HepG2 (cell line): ENCODE results near the gene MLYCD. TPM values are rescaled to one million over a fixed set of nuclear protein-coding genes. Genes with fewer than 3 reads are reported as not detected.
A peak's percentile ranks its signal among the peaks of the same experiment; 100 is the strongest.

Experiments
- ATF5 ChIP-seq: sonication (generic); formaldehyde crosslinking; IDR thresholded peaks from 2 replicates; pipeline ENCODE4 v1.4.0; 2020; ENCODE audit warnings: mild to moderate bottlenecking, low read depth, missing genetic modification reagents
- DMAP1 ChIP-seq: IDR thresholded peaks from 2 replicates; pipeline ENCODE4 v1.6.1; 2016
- EP300 ChIP-seq, 3 experiments: sonication (generic) in 1 of 3; formaldehyde crosslinking in 1 of 3; IDR thresholded peaks; 2 replicates each; pipeline versions ENCODE4 v1.5.1 to v1.6.1; 2011 to 2020; ENCODE audit warnings: low read depth in 2 of 3, low read length in 2 of 3, borderline replicate concordance in 1 of 3, improper control_type of control experiment in 1 of 3, mild to moderate bottlenecking in 1 of 3, missing genetic modification reagents in 1 of 3, moderate library complexity in 1 of 3
- FOXO4 ChIP-seq: sonication (generic); formaldehyde crosslinking; conservative IDR thresholded peaks from 2 replicates; pipeline ENCODE4 v1.8.1; 2023; ENCODE audit warnings: missing genetic modification reagents
- IRF9 ChIP-seq: sonication (generic); formaldehyde crosslinking; IDR thresholded peaks from 2 replicates; pipeline ENCODE4 v1.8.0; 2022; ENCODE audit warnings: missing genetic modification reagents, mild to moderate bottlenecking, borderline replicate concordance
- KAT8 ChIP-seq: IDR thresholded peaks from 2 replicates; pipeline ENCODE4 v1.6.1; 2016; ENCODE audit warnings: missing genetic modification reagents, missing compliant biosample characterization
- MED13 ChIP-seq: sonication (generic); formaldehyde crosslinking; IDR thresholded peaks from 2 replicates; pipeline ENCODE4 v1.5.0; 2020; ENCODE audit warnings: missing genetic modification reagents
- MIER2 ChIP-seq: IDR thresholded peaks from 2 replicates; pipeline ENCODE4 v1.6.1; 2016; ENCODE audit warnings: missing biosample characterization, missing genetic modification reagents
- NFKB2 ChIP-seq: sonication (generic); formaldehyde crosslinking; IDR thresholded peaks from 2 replicates; pipeline ENCODE4 v1.4.0; 2020; ENCODE audit warnings: missing genetic modification reagents, borderline replicate concordance
- PCBP1 ChIP-seq: fragments of 200-400 bp; formaldehyde crosslinking; IDR thresholded peaks from 2 replicates; pipeline ENCODE4 v1.6.1; 2017; ENCODE audit warnings: mild to moderate bottlenecking, low read depth, low read length, borderline replicate concordance
- SIX1 ChIP-seq: sonication (generic); formaldehyde crosslinking; IDR thresholded peaks from 2 replicates; pipeline ENCODE4 v1.4.0; 2020; ENCODE audit warnings: missing genetic modification reagents, borderline replicate concordance
- THAP7 ChIP-seq: sonication (generic); formaldehyde crosslinking; IDR thresholded peaks from 2 replicates; pipeline ENCODE4 v1.8.1; 2023; ENCODE audit warnings: mild to moderate bottlenecking, missing genetic modification reagents
- TMF1 ChIP-seq: sonication (generic); formaldehyde crosslinking; IDR thresholded peaks from 2 replicates; pipeline ENCODE4 v1.8.1; 2022; ENCODE audit warnings: low read depth, missing genetic modification reagents
- ZFP82 ChIP-seq: sonication (generic); formaldehyde crosslinking; IDR thresholded peaks from 2 replicates; pipeline ENCODE4 v1.5.1; 2020; ENCODE audit warnings: mild to moderate bottlenecking, missing genetic modification reagents, borderline replicate concordance
- ZFY ChIP-seq: sonication (generic); formaldehyde crosslinking; IDR thresholded peaks from 2 replicates; pipeline ENCODE4 v1.4.0; 2020; ENCODE audit warnings: missing genetic modification reagents
- ZNF143 ChIP-seq: sonication (generic); formaldehyde crosslinking; IDR thresholded peaks from 2 replicates; pipeline ENCODE4 v1.4.0; 2020; ENCODE audit warnings: missing genetic modification reagents
- ZNF251 ChIP-seq: sonication (generic); formaldehyde crosslinking; IDR thresholded peaks from 2 replicates; pipeline ENCODE4 v1.9.0; 2021; ENCODE audit warnings: mild to moderate bottlenecking, missing genetic modification reagents
- ZNF317 ChIP-seq: sonication (generic); formaldehyde crosslinking; IDR thresholded peaks from 2 replicates; pipeline ENCODE4 v1.5.0; 2020; ENCODE audit warnings: mild to moderate bottlenecking, missing genetic modification reagents
- ZNF660 ChIP-seq: sonication (generic); formaldehyde crosslinking; IDR thresholded peaks from 2 replicates; pipeline ENCODE4 v1.5.1; 2020; ENCODE audit warnings: mild to moderate bottlenecking, low read depth, missing genetic modification reagents, borderline replicate concordance
- ZNF724P ChIP-seq: sonication (generic); formaldehyde crosslinking; IDR thresholded peaks from 2 replicates; pipeline ENCODE4 v1.8.0; 2022; ENCODE audit warnings: missing genetic modification reagents, borderline replicate concordance
- ZNF784 ChIP-seq: sonication (generic); formaldehyde crosslinking; IDR thresholded peaks from 2 replicates; pipeline ENCODE4 v1.5.1; 2020; ENCODE audit warnings: missing genetic modification reagents, mild to moderate bottlenecking, borderline replicate concordance
- ZSCAN31 ChIP-seq: sonication (generic); formaldehyde crosslinking; IDR thresholded peaks from 2 replicates; pipeline ENCODE4 v1.5.0; 2020; ENCODE audit warnings: low read depth, mild to moderate bottlenecking, missing genetic modification reagents
- ZUFSP ChIP-seq: sonication (generic); formaldehyde crosslinking; IDR thresholded peaks from 2 replicates; pipeline ENCODE4 v1.9.0; 2021; ENCODE audit warnings: missing genetic modification reagents, mild to moderate bottlenecking, borderline replicate concordance
- polyA plus RNA-seq, 8 experiments: library from polyadenylated mRNA; depleted of rRNA in 3 of 8; stranded (reverse) in 7 of 8; unstranded in 1 of 8; fragments of >200 nt; fragmentation: Illumina TruSeq in 4 of 8; extraction: Trizol in 4 of 8; gene quantifications; 2 replicates each; pipeline versions ENCODE4 v1.2.1 to v1.2.3, GENCODE V29; 2011 to 2016; ENCODE audit warnings: low read depth in 4 of 8, missing spikeins in 1 of 8, mixed read lengths in 1 of 8; ENCODE audit not compliant: insufficient read depth in 1 of 8
- total RNA-seq, 5 experiments: library from RNA; depleted of rRNA; stranded (reverse); fragments of >200 nt; fragmentation: Illumina TruSeq; extraction: Trizol; gene quantifications; 2 replicates each; pipeline ENCODE4 v1.2.3, GENCODE V29; 2016; ENCODE audit warnings: low read depth in 1 of 5

Gene MLYCD
- total and polyA plus RNA-seq, 2 of the 13 experiments (the other 11 are each of a cell fraction or from before 2014, with no cell fraction given) = 1.8 to 4.0 TPM

- TF ChIP-seq ZNF143 (no peak), THAP7 (CRISPR knock-in tag) (no peak), ZFY (no peak), ATF5 (CRISPR knock-in tag) (no peak), PCBP1 (no peak), ZNF784 (no peak), ZSCAN31 (CRISPR knock-in tag) (no peak), ZUFSP (CRISPR knock-in tag) (no peak), ZNF251 (CRISPR knock-in tag) (no peak), IRF9 (CRISPR knock-in tag) (no peak), SIX1 (no peak), ZNF660 (CRISPR knock-in tag) (no peak), NFKB2 (CRISPR knock-in tag) (peak; percentile 70; the same call in 1 of the 2 replicates), ZFP82 (CRISPR knock-in tag) (no peak), ZNF317 (CRISPR knock-in tag) (no peak), ZNF724P (CRISPR knock-in tag) (peak; percentile 87; the same call in 1 of the 2 replicates), FOXO4 (CRISPR knock-in tag) (no peak), TMF1 (CRISPR knock-in tag) (no peak), DMAP1 (CRISPR knock-in tag) (no peak), MED13 (CRISPR knock-in tag) (no peak), KAT8 (CRISPR knock-in tag) (peak; percentile 48; the same call in 1 of the 2 replicates), MIER2 (no peak), EP300 (IDR thresholded peaks at IDR 0.05; ENCODE audit: low read depth in 2 of 2, low read length in 2 of 2) (peak in 1 of 2 experiments; percentile 77; a peak in 2 of 4 replicates), EP300 (CRISPR knock-in tag; IDR thresholded peaks at IDR 0.05; ENCODE audit: borderline replicate concordance) (no peak; the same call in 1 of the 2 replicates)
Observed at GRCh38 chr16:83946781-83947566, 48.1 kb downstream of the MLYCD start (continued).
